HCT116 (cell line): ENCODE data around the gene ACSM5.

Experiments
- CTCF ChIP-seq, 3 experiments: fragments of 200-600 bp in 1 of 3; sonication (generic) in 1 of 3; IDR thresholded peaks in 2 of 3; conservative IDR thresholded peaks in 1 of 3; 2 replicates each; pipeline ENCODE4 v1.5.1; 2012 to 2017; ENCODE audit warnings: low read depth in 2 of 3, low read length in 2 of 3, antibody characterized with exemption in 1 of 3, borderline replicate concordance in 1 of 3, control low read depth in 1 of 3, mild to moderate bottlenecking in 1 of 3, mixed read lengths in 1 of 3, mixed run types in 1 of 3, moderate library complexity in 1 of 3; ENCODE audit not compliant: insufficient read depth in 1 of 3
- JUND ChIP-seq: IDR thresholded peaks from 2 replicates; pipeline ENCODE4 v1.6.1; 2012
- POLR2A ChIP-seq: IDR thresholded peaks from 2 replicates; pipeline ENCODE4 v1.7.0; 2011; ENCODE audit warnings: borderline replicate concordance; ENCODE audit not compliant: insufficient read depth, insufficient read length; ENCODE audit errors: extremely low read depth
- REST ChIP-seq: IDR thresholded peaks from 2 replicates; pipeline ENCODE4 v1.6.1; 2012; ENCODE audit warnings: low read depth
- ZBTB33 ChIP-seq: IDR thresholded peaks from 2 replicates; pipeline ENCODE4 v1.6.1; 2011; ENCODE audit warnings: mild to moderate bottlenecking, low read length, moderate library complexity; ENCODE audit not compliant: insufficient replicate concordance; ENCODE audit errors: extremely low read depth

GRCh38 chr16:20484726-20485125 lies 75.4 kb downstream of the ACSM5 start:
- TF ChIP-seq CTCF (IDR thresholded peaks at IDR 0.05 in 2 of 3, conservative IDR thresholded peaks at IDR 0.05 in 1 of 3; ENCODE audit: borderline replicate concordance in 1 of 3, insufficient read depth in 1 of 3, low read depth in 2 of 3, low read length in 2 of 3), result no peak
- TF ChIP-seq JUND, result no peak
- TF ChIP-seq POLR2A, result no peak
- no peak for TF ChIP-seq ZBTB33
- TF ChIP-seq REST, result no peak
